HG02678 (cell line): Measurements from ENCODE around the gene DHX30.

Experiments used
- ATAC-seq: cut with Tn5 transposase; IDR thresholded peaks from one replicate; pipeline ENCODE4 v1.9.1; 2021; ENCODE audit warnings: mild to moderate bottlenecking, moderate library complexity; ENCODE audit not compliant: unreplicated experiment

Gene DHX30

GRCh38 chr3:47852604-47853602 is 50.0 kb downstream of the DHX30 start:
- ATAC-seq: no peak

- ATAC-seq: no peak
Measured at GRCh38 chr3:47854267-47854666, 51.3 kb downstream of the DHX30 start.

- ATAC-seq: no peak
Measured at GRCh38 chr3:47854720-47855455, 52.0 kb downstream of the DHX30 start.

GRCh38 chr3:47855461-47856383 is 52.8 kb downstream of the DHX30 start:
- ATAC-seq: no peak

GRCh38 chr3:47856669-47857068 is 53.7 kb downstream of the DHX30 start:
- no peak for ATAC-seq

GRCh38 chr3:47857151-47857550 is 54.2 kb downstream of the DHX30 start:
- no peak for ATAC-seq

- ATAC-seq: no peak
Measured at GRCh38 chr3:47859956-47860605, 57.1 kb downstream of the DHX30 start.

- no peak for ATAC-seq
Measured at GRCh38 chr3:47863391-47864128, 60.6 kb downstream of the DHX30 start.

GRCh38 chr3:47865192-47865591 is 62.3 kb downstream of the DHX30 start:
- ATAC-seq: no peak

- no peak for ATAC-seq
Measured at GRCh38 chr3:47867451-47868044, 64.6 kb downstream of the DHX30 start.

- no peak for ATAC-seq
Measured at GRCh38 chr3:47868306-47868705, 65.4 kb downstream of the DHX30 start.

GRCh38 chr3:47870156-47870555 is 67.2 kb downstream of the DHX30 start:
- ATAC-seq: no peak

- no peak for ATAC-seq
Measured at GRCh38 chr3:47870702-47871260, 67.8 kb downstream of the DHX30 start.

GRCh38 chr3:47871389-47871788 is 68.5 kb downstream of the DHX30 start:
- ATAC-seq: no peak

- ATAC-seq: no peak
Measured at GRCh38 chr3:47872916-47873315, 70.0 kb downstream of the DHX30 start.

GRCh38 chr3:47874438-47874837 is 71.5 kb downstream of the DHX30 start:
- ATAC-seq: no peak

GRCh38 chr3:47874913-47875312 is 72.0 kb downstream of the DHX30 start:
- no peak for ATAC-seq

GRCh38 chr3:47877290-47877689 is 74.4 kb downstream of the DHX30 start:
- no peak for ATAC-seq

- ATAC-seq: no peak
Measured at GRCh38 chr3:47877719-47878118, 74.8 kb downstream of the DHX30 start.
